GM23248 (cell line): ENCODE results near the gene KRT84.

Experiments
- EZH2 ChIP-seq: fragments of 200-600 bp; sonication (generic); IDR thresholded peaks from 2 replicates; pipeline ENCODE4 v1.6.1; 2018; ENCODE audit warnings: antibody characterized with exemption, mild to moderate bottlenecking; ENCODE audit not compliant: insufficient read depth, poor library complexity, severe bottlenecking
- EZH2phosphoT487 ChIP-seq: fragments of 200-600 bp; sonication (generic); IDR thresholded peaks from 2 replicates; pipeline ENCODE4 v1.6.1; 2018; ENCODE audit warnings: antibody characterized with exemption, moderate library complexity, mild to moderate bottlenecking, low read depth; ENCODE audit not compliant: insufficient read depth

DNA sequence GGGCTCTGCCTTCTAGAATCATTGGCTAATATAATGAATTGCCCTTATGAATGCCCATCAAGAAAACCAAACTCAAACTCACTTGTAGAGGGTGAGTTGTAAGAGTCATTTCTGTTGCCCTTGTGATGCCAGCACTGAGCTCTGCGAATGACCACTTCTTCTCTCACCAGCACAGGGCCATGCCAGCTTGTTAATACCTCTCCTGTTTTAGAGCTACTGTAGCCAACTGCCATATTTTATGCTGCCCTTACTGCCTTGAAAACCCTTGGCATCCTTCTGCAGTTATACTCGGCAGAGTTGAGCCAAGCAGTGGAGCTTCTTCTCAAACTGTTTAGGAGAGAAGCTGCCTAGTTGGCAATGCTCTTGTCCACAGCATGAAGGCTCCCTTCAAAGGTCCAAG lies 40.6 kb upstream of the KRT84 start:
- no peak for TF ChIP-seq EZH2phosphoT487
- TF ChIP-seq EZH2 = no peak
